BJ (cell line): ENCODE data around the gene FKBP15. TPM values are rescaled to one million over a fixed set of nuclear protein-coding genes. Genes with fewer than 3 reads are reported as not detected.
"Not testable (repeated sequence)": the region's sequence is repeated elsewhere in the genome, so short reads cannot be mapped to it uniquely, and the experiment has no call there.

Source experiments
- CTCF ChIA-PET: fragments of 350-600 bp; formaldehyde crosslinking; extraction: SDS; loops from one replicate; lab custom pipeline; 2021; ENCODE audit warnings: antibody characterized with exemption, inconsistent platforms; lab: Yijun Ruan, JAX
- POLR2A ChIA-PET: fragments of 300-600 bp; sonication (Branson Sonifier 250); formaldehyde crosslinking; extraction: SDS; loops from one replicate; lab custom pipeline; 2021; ENCODE audit warnings: antibody characterized with exemption; lab: Charles Lee
- DNase-seq: peaks from one replicate; pipeline ENCODE4 v3.0.0-alpha.2; 2011; ENCODE audit warnings: low read depth
- H3K27me3 ChIP-seq: 2 replicates; pipeline ENCODE4 v1.6.0; 2011; ENCODE audit warnings: low read length; ENCODE audit not compliant: control insufficient read depth, insufficient read depth
- H3K36me3 ChIP-seq: 2 replicates; pipeline ENCODE4 v1.5.1; 2011; ENCODE audit warnings: low read length; ENCODE audit not compliant: control insufficient read depth, insufficient read depth
- H3K4me3 ChIP-seq: 2 replicates; pipeline ENCODE4 v1.5.1; 2011; ENCODE audit warnings: low read depth, mild to moderate bottlenecking, control low read depth, low read length
- CTCF ChIP-seq: IDR thresholded peaks from 2 replicates; pipeline ENCODE4 v1.5.1; 2011; ENCODE audit warnings: low read depth, mild to moderate bottlenecking, control low read depth, inconsistent platforms, low read length, moderate library complexity; ENCODE audit not compliant: insufficient read depth
- polyA plus RNA-seq: library from polyadenylated mRNA; depleted of rRNA; stranded (reverse); fragments of >200 nt; gene quantifications from 2 replicates; pipeline ENCODE4 v1.2.3, GENCODE V29; 2011

Gene FKBP15
- polyA plus RNA-seq, 1 experiment = 45.0 TPM

- Histone ChIP-seq H3K4me3 (no peak overlapping the region), H3K27me3 (no peaks in the 10 kb centered on the region), H3K36me3 (peaks cover 6% of the 10 kb centered on the region)
- no peak for DNase-seq
- ChIA-PET CTCF (no interaction called here), POLR2A (no interaction called here)
- no peak for TF ChIP-seq CTCF
Measured at GRCh38 chr9:113254991-113255390, 33.9 kb upstream of the FKBP15 start.

- H3K4me3 ChIP-seq = no peak overlapping the region
- no peak for DNase-seq
- POLR2A ChIA-PET = no interaction called here
- CTCF ChIA-PET = no interaction called here
- no peaks in the 10 kb centered on the region for H3K36me3 ChIP-seq
- H3K27me3 ChIP-seq = no peaks in the 10 kb centered on the region
- no peak for TF ChIP-seq CTCF
Measured at GRCh38 chr9:113250807-113251206, 29.7 kb upstream of the FKBP15 start.

GRCh38 chr9:113249661-113250060 is 28.6 kb upstream of the FKBP15 start:
- H3K4me3 ChIP-seq, H3K27me3 ChIP-seq, CTCF ChIA-PET, DNase-seq, POLR2A ChIA-PET, H3K36me3 ChIP-seq: not testable (repeated sequence)

GRCh38 chr9:113247640-113248039 is 26.6 kb upstream of the FKBP15 start:
- no peak overlapping the region for H3K4me3 ChIP-seq
- ChIA-PET CTCF (no interaction called here), POLR2A (interaction anchor here (0.7 kb wide), 1 partner anchor 25 kb away, joined by 3 read pairs; no protein-coding TSS in a partner anchor)
- no peak for DNase-seq
- H3K27me3 ChIP-seq = no peaks in the 10 kb centered on the region
- TF ChIP-seq CTCF = no peak
- no peaks in the 10 kb centered on the region for H3K36me3 ChIP-seq

- H3K27me3 ChIP-seq = no peaks in the 10 kb centered on the region
- no peak overlapping the region for H3K4me3 ChIP-seq
- CTCF ChIA-PET = no interaction called here
- TF ChIP-seq CTCF = no peak
- H3K36me3 ChIP-seq = no peaks in the 10 kb centered on the region
- POLR2A ChIA-PET = no interaction called here
- no peak for DNase-seq
Measured at GRCh38 chr9:113246928-113247327, 25.9 kb upstream of the FKBP15 start.

- H3K36me3 ChIP-seq = no peaks in the 10 kb centered on the region
- ChIA-PET POLR2A (no interaction called here), CTCF (no interaction called here)
- no peak for DNase-seq
- no peaks in the 10 kb centered on the region for H3K27me3 ChIP-seq
- TF ChIP-seq CTCF = no peak
- H3K4me3 ChIP-seq = no peak overlapping the region
Measured at GRCh38 chr9:113245894-113246293, 24.8 kb upstream of the FKBP15 start.
